SKM-1 treated with dmso at 0.1 percent for 144 hours (cell line): ENCODE measurements around the gene CST9.

Experiments used
- DNase-seq: peaks from one replicate; lab custom pipeline; 2025; ENCODE audit not compliant: unreplicated experiment; lab: John Stamatoyannopoulos, UW

CST9 gene

GRCh38 chr20:23605867-23606651 lies at the start of gene CST9:
Gene CST9 (minus strand): TSS chr20:23605917. CDS start chr20:23605864, 53 bp downstream.
- no peak for DNase-seq

- no peak for DNase-seq
Measured at GRCh38 chr20:23654717-23655116, 49.0 kb upstream of the CST9 start.

GRCh38 chr20:23654000-23654399 lies 48.3 kb upstream of the CST9 start:
- DNase-seq, result no peak

- DNase-seq, result no peak
Measured at GRCh38 chr20:23653400-23653938, 47.8 kb upstream of the CST9 start.

GRCh38 chr20:23652926-23653325 lies 47.2 kb upstream of the CST9 start:
- no peak for DNase-seq

GRCh38 chr20:23652371-23652770 lies 46.7 kb upstream of the CST9 start:
- no peak for DNase-seq

GRCh38 chr20:23651117-23651516 lies 45.4 kb upstream of the CST9 start:
- no peak for DNase-seq

GRCh38 chr20:23649830-23650417 lies 44.2 kb upstream of the CST9 start:
- no peak for DNase-seq

GRCh38 chr20:23649242-23649641 lies 43.5 kb upstream of the CST9 start:
- no peak for DNase-seq

GRCh38 chr20:23647346-23647745 lies 41.6 kb upstream of the CST9 start:
- DNase-seq, result no peak

- DNase-seq, result no peak
Measured at GRCh38 chr20:23646106-23646873, 40.6 kb upstream of the CST9 start.

GRCh38 chr20:23645575-23645974 lies 39.9 kb upstream of the CST9 start:
- no peak for DNase-seq

GRCh38 chr20:23644164-23644563 lies 38.4 kb upstream of the CST9 start:
- DNase-seq, result no peak

GRCh38 chr20:23643659-23644058 lies 37.9 kb upstream of the CST9 start:
- peak; percentile 68 for DNase-seq

- DNase-seq, result peak; percentile 24
Measured at GRCh38 chr20:23641936-23642751, 36.4 kb upstream of the CST9 start.

- DNase-seq, result no peak
Measured at GRCh38 chr20:23640671-23641667, 35.3 kb upstream of the CST9 start.

GRCh38 chr20:23640018-23640601 lies 34.4 kb upstream of the CST9 start:
- no peak for DNase-seq

- DNase-seq, result no peak
Measured at GRCh38 chr20:23639490-23639958, 33.8 kb upstream of the CST9 start.

- no peak for DNase-seq
Measured at GRCh38 chr20:23638309-23638708, 32.6 kb upstream of the CST9 start.
